RPMI8226 (cell line): ENCODE data around the gene CELF4.

ENCODE experiments used
- DNase-seq: peaks from one replicate; pipeline ENCODE4 v3.0.0-alpha.2; 2015

Gene CELF4

DNA sequence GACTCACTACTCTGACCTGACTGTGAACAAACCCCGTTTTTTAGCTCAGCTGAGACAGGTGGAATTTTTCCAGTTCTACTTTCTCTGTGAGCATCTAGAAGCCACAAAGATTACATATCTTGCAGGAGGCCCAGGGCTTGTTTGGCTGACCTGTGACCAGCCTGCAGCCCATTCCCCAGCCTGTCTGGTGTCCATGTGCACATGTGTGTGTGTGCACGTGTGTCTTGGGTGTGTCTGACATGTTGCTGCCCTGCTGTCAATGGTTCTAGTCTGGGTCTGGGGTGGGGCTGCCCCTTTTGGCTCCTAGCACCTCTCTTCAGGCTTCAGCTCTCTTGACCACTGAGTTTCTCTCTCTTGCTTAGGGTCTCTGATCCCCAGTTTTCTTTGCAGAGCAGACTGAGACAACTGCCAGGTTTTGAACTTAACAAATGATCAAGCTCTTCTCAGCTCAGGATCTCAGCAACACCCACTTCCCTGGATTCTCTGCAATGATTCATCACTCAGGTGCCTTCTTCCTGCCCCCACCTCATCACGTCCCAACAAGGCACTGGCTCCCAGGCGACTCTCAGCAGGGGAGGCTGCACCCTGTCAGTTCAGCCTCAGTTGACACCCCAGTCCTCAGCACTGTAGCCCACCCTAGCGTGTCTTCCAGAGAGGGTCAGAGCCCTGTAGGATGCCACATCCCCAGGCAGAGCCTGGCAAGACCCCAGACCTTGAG lies 130.3 kb downstream of the CELF4 start:
- no peak for DNase-seq

DNA sequence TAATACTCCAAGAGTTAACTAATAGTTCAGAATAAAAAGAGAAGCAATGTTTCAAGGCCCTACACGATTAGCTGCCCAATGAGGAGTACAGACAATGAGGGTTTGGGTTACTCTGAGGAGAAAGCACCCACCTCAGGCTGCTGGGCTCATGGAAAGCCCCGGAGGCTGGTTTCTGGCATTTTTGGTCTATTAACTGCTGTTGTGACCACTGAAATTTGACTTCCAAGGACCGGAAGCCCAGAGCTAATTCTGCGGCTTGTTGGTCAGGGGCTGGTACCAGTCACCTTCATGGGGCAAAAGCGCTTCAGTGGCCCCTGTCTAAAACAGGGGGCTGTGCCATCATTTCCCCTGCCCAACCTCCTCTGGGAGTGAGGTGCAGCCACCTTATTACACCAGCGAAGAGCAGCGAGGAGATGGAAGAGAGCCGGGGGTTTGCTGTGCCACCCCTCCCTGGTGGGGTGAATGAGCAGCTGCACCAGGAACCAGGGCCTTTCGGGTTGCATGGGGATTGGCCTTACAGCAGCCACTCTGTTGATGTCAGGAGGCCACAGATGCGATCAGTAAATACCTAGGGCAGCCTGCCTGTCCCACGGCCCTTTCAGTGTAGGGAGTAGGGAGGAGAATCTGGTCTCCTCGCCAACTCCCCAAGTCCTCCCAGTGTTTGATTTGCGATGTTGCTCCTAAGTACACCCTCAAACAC lies 131.3 kb downstream of the CELF4 start:
- no peak for DNase-seq

DNA sequence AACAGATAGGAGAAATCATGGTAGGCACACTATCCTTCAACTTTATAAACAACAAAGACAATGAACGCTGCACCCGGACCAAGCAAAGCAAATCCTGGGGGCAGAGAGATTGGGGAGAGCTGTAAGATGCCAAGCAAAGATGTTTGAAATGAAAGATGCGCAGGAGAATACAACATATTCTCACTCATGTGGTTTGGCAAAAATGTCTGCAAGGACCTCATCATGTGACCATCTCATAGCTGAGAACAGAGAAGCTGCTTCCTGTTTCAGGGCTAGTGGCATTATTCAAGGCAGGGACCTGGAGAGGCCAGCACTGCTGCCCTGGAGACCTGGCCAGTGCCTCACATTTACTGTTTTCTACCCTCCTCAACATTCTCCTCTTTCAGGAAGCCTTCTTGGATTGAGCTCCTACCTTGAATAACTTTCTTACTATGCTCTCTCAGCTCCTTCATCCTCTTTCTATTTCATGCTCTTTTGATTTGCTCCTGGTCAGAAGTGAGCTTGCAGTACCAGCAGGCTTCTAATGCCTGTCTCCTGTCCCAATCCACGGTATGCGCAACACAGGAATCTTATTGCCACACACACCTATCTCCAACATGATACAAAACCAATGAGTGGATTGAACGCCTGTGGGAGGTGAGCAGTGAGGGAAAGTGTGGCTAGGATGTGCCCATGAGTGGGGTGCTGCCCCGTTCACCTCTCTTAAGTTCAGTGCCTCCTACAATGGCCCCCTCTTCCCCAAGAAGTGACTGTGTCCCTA lies 133.0 kb downstream of the CELF4 start:
- no peak for DNase-seq

DNA sequence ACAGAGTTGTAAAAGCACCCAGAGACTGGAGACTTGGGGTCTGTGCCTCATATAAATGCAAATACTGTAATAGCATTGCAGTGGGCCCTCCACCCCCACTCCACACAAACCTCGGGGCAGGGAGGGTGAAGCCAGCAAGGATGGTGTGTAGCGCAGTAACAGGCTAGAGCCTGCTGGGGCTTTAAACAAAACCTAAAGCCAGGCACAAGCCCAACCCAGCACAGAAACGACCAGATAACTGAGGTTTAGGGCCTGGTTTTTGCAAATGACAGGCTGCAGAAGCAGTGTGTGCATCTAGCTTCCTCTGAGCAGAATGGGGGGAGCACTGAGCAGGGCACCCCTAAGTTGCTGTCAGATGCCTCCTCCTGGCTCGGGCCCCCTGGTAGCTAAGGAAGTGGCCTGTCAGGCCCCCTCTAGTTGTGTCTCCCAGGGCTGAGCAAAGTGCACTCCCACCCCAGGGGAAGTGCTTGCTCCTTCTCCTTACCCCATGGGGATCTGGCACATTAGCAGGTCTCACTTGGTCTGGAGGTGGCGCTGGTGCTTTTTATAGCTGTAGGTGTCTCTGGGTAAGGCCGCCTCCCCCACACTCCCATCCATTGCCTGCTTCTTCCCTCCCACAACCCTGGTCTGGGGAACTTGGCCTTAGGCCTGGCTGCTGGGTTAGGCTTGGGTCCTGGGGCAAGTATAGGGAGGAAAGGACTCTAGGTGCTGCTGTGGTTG lies 135.1 kb downstream of the CELF4 start:
- DNase-seq = no peak

DNA sequence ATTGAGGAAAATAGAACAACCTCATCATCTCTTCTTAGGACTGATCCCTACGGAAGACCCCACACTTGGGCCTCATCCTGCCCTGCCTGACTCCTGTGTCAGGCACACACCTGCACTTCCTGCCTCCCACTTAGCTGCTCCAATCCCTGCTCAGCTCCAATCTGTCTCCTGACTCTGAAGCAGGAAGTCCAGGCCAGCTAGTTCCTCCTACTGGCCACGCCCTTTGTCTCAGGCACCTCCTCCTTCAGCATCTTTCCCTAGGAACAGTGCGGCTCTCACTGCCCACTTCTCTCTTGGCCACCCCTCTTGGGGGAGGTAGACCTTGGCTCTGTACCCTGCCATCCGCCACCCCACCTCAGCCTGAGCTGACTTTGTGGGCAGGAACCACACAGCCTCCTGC lies 135.8 kb downstream of the CELF4 start:
- no peak for DNase-seq

- no peak for DNase-seq
Observed at GRCh38 chr18:37428288-37428974, 137.2 kb downstream of the CELF4 start.

GRCh38 chr18:37426586-37426985 lies 139.0 kb downstream of the CELF4 start:
- no peak for DNase-seq

GRCh38 chr18:37425222-37425621 lies 140.4 kb downstream of the CELF4 start:
- DNase-seq = no peak

DNA sequence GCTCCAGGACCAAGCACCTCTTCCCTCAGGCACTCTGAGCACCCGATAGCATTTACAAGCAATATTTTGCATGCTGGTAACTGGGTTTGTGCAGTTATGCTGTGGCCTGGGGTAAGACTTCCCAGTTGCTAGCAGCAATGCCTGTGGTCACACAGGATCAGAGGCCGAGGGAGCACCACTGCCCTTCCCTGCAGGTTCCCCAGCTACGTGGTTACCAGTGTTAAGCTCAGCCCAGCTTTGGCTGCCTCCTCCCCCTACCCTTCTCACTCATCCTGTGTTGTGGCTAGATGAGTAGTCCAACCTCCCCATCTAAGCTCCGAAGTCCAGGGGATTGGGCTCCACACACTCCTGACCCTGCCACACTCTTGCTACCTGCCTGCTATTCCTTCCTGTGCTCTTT lies 141.1 kb downstream of the CELF4 start:
- no peak for DNase-seq

DNA sequence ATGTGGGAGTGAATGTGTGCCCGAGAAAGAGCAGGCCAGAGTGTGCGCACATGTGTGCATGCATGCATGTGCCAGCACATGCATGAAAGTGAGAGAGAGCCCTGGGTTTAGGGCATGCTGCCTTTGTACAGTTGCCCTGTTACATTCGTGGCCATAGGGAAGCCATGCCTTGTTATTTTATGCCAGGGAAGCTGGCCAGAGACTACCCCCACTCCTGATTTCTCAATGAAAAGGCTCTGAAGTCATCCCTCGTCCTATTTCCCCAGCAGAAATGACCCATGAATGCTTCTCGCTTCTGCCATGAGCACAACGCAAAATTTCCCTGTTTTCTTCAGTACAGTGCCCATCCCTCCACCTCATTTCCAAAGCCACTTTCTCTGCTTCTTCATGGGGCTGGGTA lies 143.0 kb downstream of the CELF4 start:
- DNase-seq = no peak

DNA sequence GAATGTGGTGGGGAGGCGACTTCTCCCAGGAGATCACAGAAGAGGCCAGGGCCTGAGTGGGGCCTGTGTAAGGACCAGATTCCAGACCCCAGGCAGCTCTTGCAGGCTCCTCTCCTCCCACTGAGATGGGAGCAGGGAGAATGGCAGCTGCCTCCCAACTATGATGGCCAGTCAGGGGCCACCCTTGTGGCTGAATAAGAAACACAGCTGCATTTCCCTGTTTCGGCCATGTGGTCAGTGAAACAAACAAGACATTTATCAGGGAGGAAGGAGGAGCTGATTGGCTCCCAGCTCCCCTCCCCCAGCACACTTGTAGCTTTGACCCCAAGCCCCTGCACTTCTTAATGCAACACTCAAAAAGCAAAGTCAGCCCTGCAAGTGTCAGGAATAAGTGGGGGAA lies 143.5 kb downstream of the CELF4 start:
- DNase-seq = no peak

DNA sequence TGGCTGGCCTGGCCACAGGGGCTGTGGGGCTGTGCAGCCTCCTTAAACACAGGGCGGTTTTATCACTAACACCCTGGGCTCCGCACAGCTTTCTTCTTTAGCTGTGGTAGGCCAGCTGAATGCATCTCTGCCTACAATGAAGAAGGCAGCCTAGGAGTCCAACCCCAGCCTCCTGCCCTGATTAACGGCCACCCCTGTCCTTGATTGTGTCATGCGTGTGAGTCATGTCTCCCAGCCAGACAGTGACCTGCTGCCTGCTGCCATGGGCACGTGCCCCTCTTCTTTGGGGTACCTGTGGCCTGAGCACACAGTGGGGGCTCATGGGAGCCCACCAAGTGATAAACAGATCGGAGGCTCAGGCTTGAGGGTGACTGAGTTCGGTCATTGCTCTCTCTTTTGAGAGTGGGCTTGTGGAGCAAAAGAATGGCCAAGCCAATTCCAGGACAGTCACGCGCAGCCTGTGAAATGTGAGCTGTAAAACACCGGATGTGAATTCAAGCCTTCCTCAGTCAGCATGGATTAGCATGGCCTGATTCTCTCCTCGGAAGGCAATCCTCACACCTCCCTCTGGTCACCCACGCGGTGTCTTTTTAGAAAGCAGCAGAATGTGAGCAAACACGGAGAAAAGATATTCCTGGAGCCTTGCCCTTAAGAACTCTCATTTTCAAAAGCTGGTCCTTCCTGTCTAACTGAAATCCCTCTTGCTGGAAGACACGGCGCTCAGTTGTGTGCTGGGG lies 144.1 kb downstream of the CELF4 start:
- no peak for DNase-seq

DNA sequence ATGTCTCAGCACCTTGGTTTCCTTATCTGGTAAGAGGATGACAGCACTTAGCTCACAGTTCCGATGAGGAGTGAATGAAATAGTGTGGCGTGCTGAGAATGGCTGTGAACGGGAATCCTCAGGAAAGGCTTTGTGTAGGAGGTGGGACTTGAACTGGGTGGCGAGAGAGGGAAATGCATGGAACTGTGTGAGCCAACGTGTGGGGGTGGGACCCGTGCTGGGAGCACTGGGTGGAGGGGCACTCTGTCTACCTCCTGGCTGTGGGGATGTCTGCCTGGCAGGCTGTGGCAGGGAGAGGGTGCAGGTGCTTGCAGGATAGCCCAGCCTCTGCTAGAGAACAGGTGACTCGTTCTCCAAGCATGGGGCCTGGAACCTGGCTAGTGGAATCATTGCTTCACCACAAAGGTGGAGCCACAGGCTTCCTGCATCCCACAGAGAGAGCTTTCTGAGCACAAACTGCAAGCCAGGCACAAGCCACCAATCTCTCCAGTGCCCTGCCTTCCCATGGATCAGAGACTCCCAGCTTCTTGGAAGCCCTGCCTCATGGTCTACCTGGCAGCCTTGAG lies 145.2 kb downstream of the CELF4 start:
- DNase-seq = no peak

- no peak for DNase-seq
Observed at GRCh38 chr18:37419866-37420265, 145.7 kb downstream of the CELF4 start.

GRCh38 chr18:37419315-37419714 lies 146.3 kb downstream of the CELF4 start:
- DNase-seq = no peak

- no peak for DNase-seq
Observed at GRCh38 chr18:37414816-37415215, 150.8 kb downstream of the CELF4 start.

GRCh38 chr18:37412829-37413228 lies 152.8 kb downstream of the CELF4 start:
- DNase-seq = no peak

DNA sequence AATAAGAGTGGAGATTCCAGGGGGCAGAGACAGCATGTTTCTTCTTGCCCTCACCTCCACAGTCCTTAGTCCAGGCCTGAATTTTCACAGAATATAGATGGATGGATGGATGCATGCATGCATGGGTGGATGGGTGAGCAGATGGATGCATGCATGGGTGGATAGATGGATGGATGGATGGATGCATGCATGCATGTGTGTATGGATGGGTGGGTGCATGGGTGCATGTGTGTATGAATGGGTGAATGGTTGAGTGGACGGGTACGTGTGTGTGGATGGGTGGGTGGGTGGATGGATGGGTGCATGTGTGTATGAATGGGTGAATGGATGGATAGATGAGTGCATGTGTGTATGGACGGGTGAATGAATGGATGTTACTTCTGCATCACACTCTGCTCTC lies 153.3 kb downstream of the CELF4 start:
- DNase-seq = no peak

DNA sequence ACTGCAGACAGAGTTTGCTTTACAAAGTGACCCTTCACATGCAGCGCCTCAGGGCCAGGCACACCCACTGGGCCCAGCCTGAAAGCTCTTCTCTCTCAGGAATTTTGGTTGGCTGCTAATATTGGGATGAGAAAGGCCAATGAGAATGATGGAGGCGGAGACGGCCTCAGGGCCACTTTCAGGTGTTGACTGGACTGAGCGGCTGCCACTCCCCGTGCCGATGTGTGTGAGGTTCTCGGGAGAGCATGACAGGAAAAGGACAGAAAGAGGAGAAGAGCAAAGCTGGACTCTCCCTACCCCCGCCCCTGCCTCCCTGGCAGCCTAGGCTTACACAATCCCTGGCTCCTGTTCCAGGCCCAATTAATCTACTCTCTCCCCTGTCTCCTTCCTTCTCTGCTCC lies 155.7 kb downstream of the CELF4 start:
- DNase-seq = no peak

- DNase-seq = no peak
Observed at GRCh38 chr18:37408676-37409265, 156.8 kb downstream of the CELF4 start.

DNA sequence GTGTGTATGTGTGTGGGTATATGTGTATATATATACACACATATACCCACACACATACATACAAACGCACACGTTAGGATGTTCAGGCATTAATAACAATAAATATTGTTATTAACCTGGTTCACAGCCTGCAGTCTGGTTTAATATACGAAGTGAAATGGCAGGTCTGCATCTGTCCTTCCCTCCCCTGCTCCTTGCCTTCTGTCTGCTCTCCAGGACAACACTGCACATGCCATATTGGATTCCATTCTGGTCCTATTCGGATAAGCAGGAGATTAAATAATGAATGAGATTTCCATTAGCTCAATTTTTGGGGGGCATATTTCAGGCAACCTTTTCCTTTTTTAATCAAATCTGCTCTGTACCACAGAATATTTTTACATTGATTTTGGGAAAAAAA lies 158.0 kb downstream of the CELF4 start:
- no peak for DNase-seq
